22Rv1 (cell line): ENCODE data around the gene ING2.

ENCODE experiments used
- ZFX ChIP-seq: fragments of 450-650 bp; IDR thresholded peaks from 2 replicates; pipeline ENCODE4 v1.6.1; 2017; ENCODE audit warnings: antibody characterized with exemption, borderline replicate concordance
- TF ChIP-seq, protein P1 (sequence below): fragments of 450-650 bp; IDR thresholded peaks from 2 replicates; pipeline ENCODE4 v1.5.1; 2017; ENCODE audit warnings: mild to moderate bottlenecking

DNA sequence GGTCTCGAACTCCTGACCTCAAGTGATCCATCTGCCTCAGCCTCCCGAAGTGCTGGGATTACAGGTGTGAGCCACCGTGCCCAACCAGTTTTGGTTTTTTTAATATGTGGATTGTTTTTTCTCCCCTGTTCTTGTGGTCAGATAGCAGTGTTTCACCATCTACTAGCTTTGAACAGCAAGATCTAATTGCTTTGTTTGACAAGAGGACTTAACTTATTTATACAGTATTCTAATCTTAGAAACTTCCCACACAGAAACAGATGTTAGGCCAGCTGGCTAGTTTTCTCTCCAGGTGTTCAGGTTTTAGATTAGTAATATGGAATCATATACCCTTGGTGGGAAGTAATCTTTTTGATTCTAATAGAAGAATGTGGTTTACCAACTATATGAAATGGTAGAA lies 12.9 kb downstream of the ING2 start:
- TF ChIP-seq, protein P1, sequence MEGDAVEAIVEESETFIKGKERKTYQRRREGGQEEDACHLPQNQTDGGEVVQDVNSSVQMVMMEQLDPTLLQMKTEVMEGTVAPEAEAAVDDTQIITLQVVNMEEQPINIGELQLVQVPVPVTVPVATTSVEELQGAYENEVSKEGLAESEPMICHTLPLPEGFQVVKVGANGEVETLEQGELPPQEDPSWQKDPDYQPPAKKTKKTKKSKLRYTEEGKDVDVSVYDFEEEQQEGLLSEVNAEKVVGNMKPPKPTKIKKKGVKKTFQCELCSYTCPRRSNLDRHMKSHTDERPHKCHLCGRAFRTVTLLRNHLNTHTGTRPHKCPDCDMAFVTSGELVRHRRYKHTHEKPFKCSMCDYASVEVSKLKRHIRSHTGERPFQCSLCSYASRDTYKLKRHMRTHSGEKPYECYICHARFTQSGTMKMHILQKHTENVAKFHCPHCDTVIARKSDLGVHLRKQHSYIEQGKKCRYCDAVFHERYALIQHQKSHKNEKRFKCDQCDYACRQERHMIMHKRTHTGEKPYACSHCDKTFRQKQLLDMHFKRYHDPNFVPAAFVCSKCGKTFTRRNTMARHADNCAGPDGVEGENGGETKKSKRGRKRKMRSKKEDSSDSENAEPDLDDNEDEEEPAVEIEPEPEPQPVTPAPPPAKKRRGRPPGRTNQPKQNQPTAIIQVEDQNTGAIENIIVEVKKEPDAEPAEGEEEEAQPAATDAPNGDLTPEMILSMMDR, result no peak
- TF ChIP-seq ZFX, result no peak
